ENCODE measurements around the gene RTN4RL1. TPM values are rescaled to one million over a fixed set of nuclear protein-coding genes. Genes with fewer than 3 reads are reported as not detected.

RTN4RL1 gene
- total RNA-seq, 2 donors from 2014 or later, result 0.09 TPM; not detected in 1

- no peak for ATAC-seq (replicated peaks)
- Mint-ChIP-seq H3K4me1 (peaks cover 11% of the 10 kb centered on the region), H3K4me3 (peak overlapping the region; percentile 80), H3K9me3 (no peaks in the 10 kb centered on the region), H3K27me3 (peaks cover 10% of the 10 kb centered on the region), H3K27ac (no peak overlapping the region), H3K36me3 (ENCODE audit: low read depth) (peaks cover 36% of the 10 kb centered on the region)
These were observed 30.4 kb upstream of the RTN4RL1 start for GRCh38 chr17:2055292-2056205.

GRCh38 chr17:2054512-2055291 is 29.6 kb upstream of the RTN4RL1 start, which contains the start of gene HIC1:
HIC1 (plus strand) TSS chr17:2055103; CDS start chr17:2056691, 1,588 bp downstream.
- Mint-ChIP-seq H3K27me3 (peaks cover 10% of the 10 kb centered on the region), H3K4me3 (peak within 1 kb of the TSS; percentile 80), H3K9me3 (no peaks in the 10 kb centered on the region), H3K36me3 (ENCODE audit: low read depth) (peaks cover 28% of the 10 kb centered on the region), H3K4me1 (peaks cover 11% of the 10 kb centered on the region), H3K27ac (peak within 1 kb of the TSS; percentile 66)
- peak; percentile 69 for ATAC-seq (replicated peaks)

- no peak for ATAC-seq (replicated peaks)
- Mint-ChIP-seq H3K27ac (peak overlapping the region; percentile 66), H3K27me3 (peaks cover 6% of the 10 kb centered on the region), H3K4me3 (peak overlapping the region; percentile 80), H3K4me1 (peaks cover 11% of the 10 kb centered on the region), H3K9me3 (no peaks in the 10 kb centered on the region), H3K36me3 (ENCODE audit: low read depth) (peaks cover 25% of the 10 kb centered on the region)
These were observed 29.1 kb upstream of the RTN4RL1 start for GRCh38 chr17:2054262-2054511.

- H3K36me3 Mint-ChIP-seq (ENCODE audit: low read depth), result peaks cover 29% of the 10 kb centered on the region
- H3K4me3 Mint-ChIP-seq, result peak overlapping the region; percentile 80
- peak overlapping the region; percentile 66 for H3K27ac Mint-ChIP-seq
- ATAC-seq (replicated peaks), result peak; percentile 15
- H3K4me1 Mint-ChIP-seq, result peaks cover 11% of the 10 kb centered on the region
- peaks cover 6% of the 10 kb centered on the region for H3K27me3 Mint-ChIP-seq
- no peaks in the 10 kb centered on the region for H3K9me3 Mint-ChIP-seq
These were observed 28.5 kb upstream of the RTN4RL1 start for GRCh38 chr17:2053380-2054261.

- Mint-ChIP-seq H3K4me1 (peaks cover 11% of the 10 kb centered on the region), H3K27me3 (peaks cover 6% of the 10 kb centered on the region), H3K9me3 (no peaks in the 10 kb centered on the region), H3K4me3 (peak overlapping the region; percentile 55), H3K27ac (peak overlapping the region; percentile 32), H3K36me3 (ENCODE audit: low read depth) (peaks cover 27% of the 10 kb centered on the region)
- ATAC-seq (replicated peaks), result no peak
These were observed 26.9 kb upstream of the RTN4RL1 start for GRCh38 chr17:2051933-2052559.

GRCh38 chr17:2051061-2051932 is 26.2 kb upstream of the RTN4RL1 start:
- Mint-ChIP-seq H3K27me3 (peaks cover 6% of the 10 kb centered on the region), H3K36me3 (ENCODE audit: low read depth) (peaks cover 22% of the 10 kb centered on the region), H3K4me1 (peaks cover 11% of the 10 kb centered on the region), H3K9me3 (no peaks in the 10 kb centered on the region), H3K4me3 (peak overlapping the region; percentile 55), H3K27ac (peak overlapping the region; percentile 50)
- ATAC-seq (replicated peaks), result no peak

GRCh38 chr17:2050300-2051060 is 25.3 kb upstream of the RTN4RL1 start:
- no peak for ATAC-seq (replicated peaks)
- H3K27me3 Mint-ChIP-seq, result peaks cover 6% of the 10 kb centered on the region
- H3K4me1 Mint-ChIP-seq, result peaks cover 11% of the 10 kb centered on the region

GRCh38 chr17:2049333-2050299 is 24.5 kb upstream of the RTN4RL1 start:
- peak overlapping the region; percentile 81 for H3K27ac Mint-ChIP-seq
- H3K4me3 Mint-ChIP-seq, result peak overlapping the region; percentile 78
- no peaks in the 10 kb centered on the region for H3K9me3 Mint-ChIP-seq
- peaks cover 31% of the 10 kb centered on the region for H3K36me3 Mint-ChIP-seq (ENCODE audit: low read depth)
- H3K4me1 Mint-ChIP-seq, result peaks cover 13% of the 10 kb centered on the region
- H3K27me3 Mint-ChIP-seq, result peaks cover 6% of the 10 kb centered on the region
- peak; percentile 56 for ATAC-seq (replicated peaks)

More at GRCh38 chr17:2050300-2051060, 25.3 kb upstream of the RTN4RL1 start:
- peaks cover 22% of the 10 kb centered on the region for H3K36me3 Mint-ChIP-seq (ENCODE audit: low read depth)
- no peaks in the 10 kb centered on the region for H3K9me3 Mint-ChIP-seq
- peak overlapping the region; percentile 50 for H3K27ac Mint-ChIP-seq
- H3K4me3 Mint-ChIP-seq, result peak overlapping the region; percentile 55

- H3K4me1 Mint-ChIP-seq, result peaks cover 16% of the 10 kb centered on the region
- peak overlapping the region; percentile 81 for H3K27ac Mint-ChIP-seq
- H3K36me3 Mint-ChIP-seq (ENCODE audit: low read depth), result peaks cover 38% of the 10 kb centered on the region
- no peaks in the 10 kb centered on the region for H3K9me3 Mint-ChIP-seq
- peaks cover 6% of the 10 kb centered on the region for H3K27me3 Mint-ChIP-seq
- H3K4me3 Mint-ChIP-seq, result peak overlapping the region; percentile 78
- ATAC-seq (replicated peaks), result no peak
These were observed 23.7 kb upstream of the RTN4RL1 start for GRCh38 chr17:2048805-2049204.

- Mint-ChIP-seq H3K27me3 (peaks cover 6% of the 10 kb centered on the region), H3K4me1 (peaks cover 15% of the 10 kb centered on the region), H3K9me3 (no peaks in the 10 kb centered on the region), H3K36me3 (ENCODE audit: low read depth) (peaks cover 49% of the 10 kb centered on the region), H3K27ac (no peak overlapping the region), H3K4me3 (no peak overlapping the region)
- ATAC-seq (replicated peaks), result no peak
These were observed 22.5 kb upstream of the RTN4RL1 start for GRCh38 chr17:2047590-2047989.

- Mint-ChIP-seq H3K9me3 (no peaks in the 10 kb centered on the region), H3K36me3 (ENCODE audit: low read depth) (peaks cover 60% of the 10 kb centered on the region), H3K4me3 (no peak overlapping the region), H3K27ac (no peak overlapping the region), H3K27me3 (no peaks in the 10 kb centered on the region), H3K4me1 (peaks cover 9% of the 10 kb centered on the region)
- no peak for ATAC-seq (replicated peaks)
These were observed 19.2 kb upstream of the RTN4RL1 start for GRCh38 chr17:2044263-2044894.

Measured in activated T-helper 17 cell treated with anti-CD3 and anti-CD28 coated beads, Interleukin-2, amount 50 U/mL, for 72 hours (primary cell).